Measurements from ENCODE around the gene TMEM238.

The TMEM238 gene

GRCh38 chr19:55362174-55362989 is 21.7 kb downstream of the TMEM238 start:
- no peak for TF ChIP-seq CTCF (IDR thresholded peaks at IDR 0.05)

- no peak for TF ChIP-seq CTCF (IDR thresholded peaks at IDR 0.05)
Measured at GRCh38 chr19:55360902-55361301, 23.2 kb downstream of the TMEM238 start.

GRCh38 chr19:55358943-55359908 is 24.9 kb downstream of the TMEM238 start:
- no peak for TF ChIP-seq CTCF (IDR thresholded peaks at IDR 0.05)

GRCh38 chr19:55358493-55358892 is 25.6 kb downstream of the TMEM238 start:
- no peak for TF ChIP-seq CTCF (IDR thresholded peaks at IDR 0.05)

GRCh38 chr19:55355213-55355821 is 28.8 kb downstream of the TMEM238 start:
- TF ChIP-seq CTCF (IDR thresholded peaks at IDR 0.05) = no peak

- no peak for TF ChIP-seq CTCF (IDR thresholded peaks at IDR 0.05)
Measured at GRCh38 chr19:55354698-55355212, 29.3 kb downstream of the TMEM238 start, which contains the start of gene COX6B2. Gene COX6B2 (minus strand): TSS chr19:55354719. CDS start chr19:55354521, 198 bp downstream.
